SK-N-SH (cell line): ENCODE data around the gene KCNQ5.

Source experiments
- ELF1 ChIP-seq: IDR thresholded peaks from 2 replicates; pipeline ENCODE4 v1.4.0; 2012
- GABPA ChIP-seq: IDR thresholded peaks from 2 replicates; pipeline ENCODE4 v1.4.0; 2012; ENCODE audit warnings: low read depth, mild to moderate bottlenecking
- TF ChIP-seq, protein P1 (sequence below): fragments of 150-350 bp; IDR thresholded peaks from 2 replicates; pipeline ENCODE4 v1.6.1; 2017; ENCODE audit warnings: antibody characterized with exemption, low read length, low read depth, borderline replicate concordance
- TF ChIP-seq, protein P2 (sequence below): fragments of 200-600 bp; sonication (generic); IDR thresholded peaks from 2 replicates; pipeline ENCODE4 v1.6.1; 2017; ENCODE audit warnings: antibody characterized with exemption, mild to moderate bottlenecking, moderate library complexity

DNA sequence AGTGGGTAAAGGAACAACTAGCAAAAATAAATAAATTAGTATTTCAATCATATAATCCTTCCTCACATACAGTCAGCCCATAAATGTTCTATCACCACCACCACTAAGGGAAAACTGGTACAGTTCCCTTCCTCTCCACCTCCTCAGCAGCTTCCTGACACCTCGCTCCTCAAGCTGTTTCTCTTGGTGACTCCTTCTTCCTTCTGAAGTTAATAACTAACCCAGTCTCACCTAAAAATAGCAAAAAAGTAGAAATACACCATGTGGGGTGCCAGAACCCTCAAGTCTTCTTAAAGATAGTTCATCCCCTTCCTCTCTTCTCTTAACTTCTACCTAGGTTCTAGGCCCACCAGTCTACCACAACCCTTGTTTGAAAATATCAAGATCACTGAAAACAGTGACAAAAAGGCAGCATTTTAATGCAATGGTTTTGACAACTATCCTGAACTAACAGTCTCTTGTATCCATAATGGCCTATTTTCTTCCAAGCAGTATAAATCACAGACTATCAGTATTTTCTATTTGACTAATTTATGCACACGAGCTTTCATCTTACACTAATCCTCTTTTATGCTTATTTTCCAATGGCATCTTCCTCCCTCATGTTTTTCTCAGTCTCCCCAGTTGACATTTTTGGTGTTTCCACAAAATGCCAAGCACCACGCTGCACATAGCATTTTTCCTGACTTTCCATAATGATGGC, 518.0 kb downstream of the KCNQ5 start:
- TF ChIP-seq, protein P1, sequence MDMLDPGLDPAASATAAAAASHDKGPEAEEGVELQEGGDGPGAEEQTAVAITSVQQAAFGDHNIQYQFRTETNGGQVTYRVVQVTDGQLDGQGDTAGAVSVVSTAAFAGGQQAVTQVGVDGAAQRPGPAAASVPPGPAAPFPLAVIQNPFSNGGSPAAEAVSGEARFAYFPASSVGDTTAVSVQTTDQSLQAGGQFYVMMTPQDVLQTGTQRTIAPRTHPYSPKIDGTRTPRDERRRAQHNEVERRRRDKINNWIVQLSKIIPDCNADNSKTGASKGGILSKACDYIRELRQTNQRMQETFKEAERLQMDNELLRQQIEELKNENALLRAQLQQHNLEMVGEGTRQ = no peak
- TF ChIP-seq GABPA = no peak
- no peak for TF ChIP-seq ELF1
- TF ChIP-seq, protein P2, sequence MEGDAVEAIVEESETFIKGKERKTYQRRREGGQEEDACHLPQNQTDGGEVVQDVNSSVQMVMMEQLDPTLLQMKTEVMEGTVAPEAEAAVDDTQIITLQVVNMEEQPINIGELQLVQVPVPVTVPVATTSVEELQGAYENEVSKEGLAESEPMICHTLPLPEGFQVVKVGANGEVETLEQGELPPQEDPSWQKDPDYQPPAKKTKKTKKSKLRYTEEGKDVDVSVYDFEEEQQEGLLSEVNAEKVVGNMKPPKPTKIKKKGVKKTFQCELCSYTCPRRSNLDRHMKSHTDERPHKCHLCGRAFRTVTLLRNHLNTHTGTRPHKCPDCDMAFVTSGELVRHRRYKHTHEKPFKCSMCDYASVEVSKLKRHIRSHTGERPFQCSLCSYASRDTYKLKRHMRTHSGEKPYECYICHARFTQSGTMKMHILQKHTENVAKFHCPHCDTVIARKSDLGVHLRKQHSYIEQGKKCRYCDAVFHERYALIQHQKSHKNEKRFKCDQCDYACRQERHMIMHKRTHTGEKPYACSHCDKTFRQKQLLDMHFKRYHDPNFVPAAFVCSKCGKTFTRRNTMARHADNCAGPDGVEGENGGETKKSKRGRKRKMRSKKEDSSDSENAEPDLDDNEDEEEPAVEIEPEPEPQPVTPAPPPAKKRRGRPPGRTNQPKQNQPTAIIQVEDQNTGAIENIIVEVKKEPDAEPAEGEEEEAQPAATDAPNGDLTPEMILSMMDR = no peak
